Astrocyte (in vitro differentiated cells and primary cell): Measurements from ENCODE around the gene METTL22. TPM values are rescaled to one million over a fixed set of nuclear protein-coding genes. Genes with fewer than 3 reads are reported as not detected.

Source experiments
- DNase-seq: peaks from one replicate; pipeline ENCODE4 v3.0.0-alpha.2; 2010; ENCODE audit warnings: low read depth
- FAIRE-seq: peaks from 2 replicates; lab custom pipeline; 2011; peaks lifted over from hg19 to GRCh38; lab: Jason Lieb, UNC
- H2AFZ ChIP-seq: 2 replicates; pipeline ENCODE4 v1.6.0; 2012; ENCODE audit warnings: low read depth, low read length, inconsistent platforms
- H3K27ac ChIP-seq: 2 replicates; pipeline ENCODE4 v1.5.1; 2011; ENCODE audit warnings: low read depth, low read length, inconsistent platforms
- H3K27me3 ChIP-seq: 2 replicates; pipeline ENCODE4 v1.6.0; 2011; ENCODE audit warnings: low read length, inconsistent platforms; ENCODE audit not compliant: insufficient read depth
- H3K36me3 ChIP-seq: 2 replicates; pipeline ENCODE4 v1.5.1; 2011; ENCODE audit warnings: low read length, inconsistent platforms; ENCODE audit not compliant: insufficient read depth
- H3K4me1 ChIP-seq: 2 replicates; pipeline ENCODE4 v1.5.1; 2011; ENCODE audit warnings: low read length, inconsistent platforms; ENCODE audit not compliant: insufficient read depth
- H3K4me2 ChIP-seq: 2 replicates; pipeline ENCODE4 v1.6.0; 2012; ENCODE audit warnings: low read length, inconsistent platforms
- H3K4me3 ChIP-seq: 2 replicates; pipeline ENCODE4 v1.5.1; 2011; ENCODE audit warnings: low read depth, mild to moderate bottlenecking, low read length, inconsistent platforms; ENCODE audit not compliant: insufficient read depth
- H3K79me2 ChIP-seq: 2 replicates; pipeline ENCODE4 v1.6.0; 2012; ENCODE audit warnings: mild to moderate bottlenecking, low read length, inconsistent platforms; ENCODE audit not compliant: insufficient read depth
- H3K9ac ChIP-seq: 2 replicates; pipeline ENCODE4 v1.6.0; 2012; ENCODE audit warnings: mild to moderate bottlenecking, low read length, inconsistent platforms
- H3K9me3 ChIP-seq: 2 replicates; pipeline ENCODE4 v1.5.1; 2012; ENCODE audit warnings: low read depth, mild to moderate bottlenecking, low read length, inconsistent platforms; ENCODE audit not compliant: insufficient read depth
- H4K20me1 ChIP-seq: 2 replicates; pipeline ENCODE4 v1.6.0; 2012; ENCODE audit warnings: low read length, inconsistent platforms; ENCODE audit not compliant: insufficient read depth
- H3K27ac Mint-ChIP-seq: one replicate; pipeline ENCODE4 v1.8.0; 2021; ENCODE audit warnings: mild to moderate bottlenecking, mixed read lengths; ENCODE audit not compliant: unreplicated experiment
- H3K27me3 Mint-ChIP-seq: one replicate; pipeline ENCODE4 v1.8.0; 2021; ENCODE audit warnings: low read depth, mixed read lengths; ENCODE audit not compliant: unreplicated experiment
- H3K36me3 Mint-ChIP-seq: one replicate; pipeline ENCODE4 v1.8.0; 2021; ENCODE audit warnings: low read depth, mixed read lengths; ENCODE audit not compliant: unreplicated experiment
- H3K4me1 Mint-ChIP-seq: one replicate; pipeline ENCODE4 v1.8.0; 2021; ENCODE audit warnings: low read depth, mixed read lengths; ENCODE audit not compliant: unreplicated experiment
- H3K4me3 Mint-ChIP-seq: one replicate; pipeline ENCODE4 v1.8.0; 2021; ENCODE audit warnings: mild to moderate bottlenecking, moderate library complexity, mixed read lengths; ENCODE audit not compliant: unreplicated experiment
- H3K9me3 Mint-ChIP-seq: one replicate; pipeline ENCODE4 v1.8.0; 2021; ENCODE audit warnings: mild to moderate bottlenecking, mixed read lengths; ENCODE audit not compliant: unreplicated experiment
- CTCF ChIP-seq: IDR thresholded peaks from 2 replicates; pipeline ENCODE4 v1.5.1; 2011; ENCODE audit warnings: low read depth, mild to moderate bottlenecking, inconsistent platforms, low read length, moderate library complexity; ENCODE audit not compliant: insufficient read depth
- EZH2 ChIP-seq: IDR thresholded peaks from 2 replicates; pipeline ENCODE4 v1.6.1; 2012; ENCODE audit warnings: mild to moderate bottlenecking, low read length, inconsistent platforms; ENCODE audit not compliant: insufficient read depth
- total RNA-seq: library from RNA; stranded (reverse); gene quantifications from 2 replicates; pipeline ENCODE4 v1.2.1, GENCODE V29; 2021

Gene METTL22
- total RNA-seq, 1 donor from 2014 or later = 37.7 TPM

DNA sequence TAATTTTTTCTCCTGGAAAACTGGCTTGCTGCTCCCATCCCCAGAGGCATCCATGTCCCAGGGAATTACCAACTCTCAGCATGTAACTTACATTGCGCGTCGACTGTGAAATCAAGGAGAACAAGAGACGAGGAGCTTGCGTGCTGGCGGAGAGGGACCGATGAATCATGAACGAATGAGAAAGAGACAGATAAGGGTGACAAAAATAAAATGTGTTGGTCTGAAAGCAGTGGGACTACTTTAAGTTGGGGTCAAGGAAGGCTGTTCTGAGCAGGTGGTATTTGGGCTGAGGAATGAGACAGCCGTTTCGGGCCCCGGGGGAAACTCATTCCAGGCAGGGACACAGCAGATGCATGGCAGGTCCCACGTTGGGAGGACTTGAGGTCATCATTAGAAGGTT, 75.4 kb downstream of the METTL22 start:
- H3K36me3 ChIP-seq = no peaks in the 10 kb centered on the region
- no peaks in the 10 kb centered on the region for H3K9me3 Mint-ChIP-seq
- no peak overlapping the region for H3K4me2 ChIP-seq
- no peaks in the 10 kb centered on the region for H3K4me1 ChIP-seq
- no peak for TF ChIP-seq EZH2
- TF ChIP-seq CTCF = no peak
- no peaks in the 10 kb centered on the region for H3K79me2 ChIP-seq
- no peaks in the 10 kb centered on the region for H4K20me1 ChIP-seq
- H3K36me3 Mint-ChIP-seq = peaks cover 3% of the 10 kb centered on the region
- no peaks in the 10 kb centered on the region for H3K27me3 Mint-ChIP-seq
- H3K4me3 Mint-ChIP-seq = no peak overlapping the region
- H3K4me1 Mint-ChIP-seq = no peaks in the 10 kb centered on the region
- H3K9ac ChIP-seq = no peak overlapping the region
- no peak overlapping the region for H3K27ac ChIP-seq
- H3K4me3 ChIP-seq = no peak overlapping the region
- H3K27ac Mint-ChIP-seq = no peak overlapping the region
- H3K27me3 ChIP-seq = no peaks in the 10 kb centered on the region
- H2AFZ ChIP-seq = no peak overlapping the region
- DNase-seq (no peak), FAIRE-seq (no peak)
- H3K9me3 ChIP-seq = no peaks in the 10 kb centered on the region

DNA sequence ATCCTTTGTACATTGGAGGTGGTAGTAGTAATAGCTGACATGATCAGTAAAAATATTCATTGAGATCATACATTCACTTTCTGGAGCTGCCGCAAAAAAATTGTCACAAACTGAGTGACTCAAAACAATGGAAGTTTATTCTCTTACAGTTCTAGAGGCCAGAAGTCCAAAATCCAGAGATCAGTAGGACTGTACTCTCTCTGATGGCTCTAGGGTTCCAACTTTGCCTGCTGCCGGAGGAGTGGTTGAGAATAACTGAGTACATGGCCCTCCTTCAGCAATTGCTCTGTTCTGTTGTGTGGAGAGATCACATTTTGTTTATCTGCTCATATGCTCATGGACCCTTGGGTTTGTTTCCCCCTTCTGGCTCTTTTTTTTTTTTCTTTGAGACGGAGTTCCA, 76.5 kb downstream of the METTL22 start:
- peaks cover 2% of the 10 kb centered on the region for H3K27me3 Mint-ChIP-seq
- Histone ChIP-seq H3K79me2 (no peaks in the 10 kb centered on the region), H3K27ac (no peak overlapping the region), H3K9me3 (no peaks in the 10 kb centered on the region), H3K4me3 (no peak overlapping the region), H3K4me1 (no peaks in the 10 kb centered on the region), H2AFZ (no peak overlapping the region), H4K20me1 (no peaks in the 10 kb centered on the region), H3K27me3 (no peaks in the 10 kb centered on the region), H3K36me3 (no peaks in the 10 kb centered on the region), H3K9ac (no peak overlapping the region), H3K4me2 (no peak overlapping the region)
- H3K9me3 Mint-ChIP-seq = no peaks in the 10 kb centered on the region
- H3K27ac Mint-ChIP-seq = no peak overlapping the region
- H3K36me3 Mint-ChIP-seq = peaks cover 6% of the 10 kb centered on the region
- FAIRE-seq (no peak), DNase-seq (no peak)
- H3K4me1 Mint-ChIP-seq = no peaks in the 10 kb centered on the region
- no peak overlapping the region for H3K4me3 Mint-ChIP-seq
- TF ChIP-seq CTCF (no peak), EZH2 (no peak)

Other genes starting within 250 kb of the METTL22 start
- not detected in 2 replicates for gene TMEM114, start 31.2 kb upstream of the METTL22 start, total RNA-seq
- 22.8 and 23.3 TPM in 2 replicates for gene ABAT, start 52.9 kb downstream of the METTL22 start, total RNA-seq
- 7.9 and 9.6 TPM in 2 replicates for gene TMEM186, start 175.9 kb downstream of the METTL22 start, total RNA-seq
- gene PMM2, start 176.1 kb downstream of the METTL22 start, total RNA-seq = 57.8 TPM in 2 replicates
- 51.0 and 61.5 TPM in 2 replicates for gene CARHSP1, start 247.3 kb downstream of the METTL22 start, total RNA-seq